Measurements from ENCODE around the gene CDC45.

DNA sequence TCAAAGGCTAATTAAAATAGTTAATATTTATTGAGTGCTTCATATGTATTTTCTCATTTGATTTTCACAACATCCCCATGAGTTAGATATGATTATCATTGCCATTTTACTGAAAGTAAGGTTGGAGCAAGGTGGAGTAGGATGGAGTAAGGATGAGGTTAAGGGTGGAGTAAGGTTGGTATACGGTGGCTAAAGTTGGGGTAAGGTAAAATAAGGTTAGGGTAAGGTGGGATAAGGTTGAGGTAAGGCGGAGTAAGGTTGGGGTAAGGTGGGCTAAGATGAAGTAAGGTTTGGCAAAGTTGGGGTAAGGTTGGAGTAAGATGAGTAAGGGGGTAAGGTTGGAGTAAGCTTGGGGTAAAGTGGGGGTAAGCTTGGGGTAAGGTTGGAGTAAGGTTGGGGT lies 90.3 kb downstream of the CDC45 start:
- TF ChIP-seq, protein P1, sequence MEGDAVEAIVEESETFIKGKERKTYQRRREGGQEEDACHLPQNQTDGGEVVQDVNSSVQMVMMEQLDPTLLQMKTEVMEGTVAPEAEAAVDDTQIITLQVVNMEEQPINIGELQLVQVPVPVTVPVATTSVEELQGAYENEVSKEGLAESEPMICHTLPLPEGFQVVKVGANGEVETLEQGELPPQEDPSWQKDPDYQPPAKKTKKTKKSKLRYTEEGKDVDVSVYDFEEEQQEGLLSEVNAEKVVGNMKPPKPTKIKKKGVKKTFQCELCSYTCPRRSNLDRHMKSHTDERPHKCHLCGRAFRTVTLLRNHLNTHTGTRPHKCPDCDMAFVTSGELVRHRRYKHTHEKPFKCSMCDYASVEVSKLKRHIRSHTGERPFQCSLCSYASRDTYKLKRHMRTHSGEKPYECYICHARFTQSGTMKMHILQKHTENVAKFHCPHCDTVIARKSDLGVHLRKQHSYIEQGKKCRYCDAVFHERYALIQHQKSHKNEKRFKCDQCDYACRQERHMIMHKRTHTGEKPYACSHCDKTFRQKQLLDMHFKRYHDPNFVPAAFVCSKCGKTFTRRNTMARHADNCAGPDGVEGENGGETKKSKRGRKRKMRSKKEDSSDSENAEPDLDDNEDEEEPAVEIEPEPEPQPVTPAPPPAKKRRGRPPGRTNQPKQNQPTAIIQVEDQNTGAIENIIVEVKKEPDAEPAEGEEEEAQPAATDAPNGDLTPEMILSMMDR (IDR thresholded peaks at IDR 0.05), result no peak
- TF ChIP-seq POLR2A (IDR thresholded peaks at IDR 0.05), result no peak
